ENCODE results near the gene ADARB2.

GRCh38 chr10:1542941-1543340 is 194.4 kb downstream of the ADARB2 start:
- TF ChIP-seq POLR2A (IDR thresholded peaks at IDR 0.05; ENCODE audit: low read depth) (no peak), CTCF (IDR thresholded peaks at IDR 0.05) (no peak)

All from esophagus muscularis mucosa (tissue), 3 donors.